ENCODE results near the gene TTI1. TPM values are rescaled to one million over a fixed set of nuclear protein-coding genes. Genes with fewer than 3 reads are reported as not detected.

Gene TTI1
- total RNA-seq, 1 experiment from 2014 or later, result 26.6 TPM

- intact Hi-C loops (cut with micrococcal nuclease; ENCODE audit: unreplicated experiment), result no loop called here
- no peak for ATAC-seq
Observed at GRCh38 chr20:37948956-37949355, 84.3 kb downstream of the TTI1 start.

GRCh38 chr20:37947943-37948342 lies 85.3 kb downstream of the TTI1 start:
- in situ Hi-C loops (cut with HindIII; ENCODE audit: low pct_unique_long_range_greater_than_20kb, low sequenced_read_pairs), result no loop called here
- Histone ChIP-seq H3K4me1 (ENCODE audit: control insufficient read depth, insufficient read depth, low read length) (peaks cover 7% of the 10 kb centered on the region), H3K4me3 (ENCODE audit: low read depth in 2 of 2, low read length in 2 of 2) (no peak overlapping the region), H3K27me3 (ENCODE audit: control insufficient read depth, insufficient read depth, low read length) (no peaks in the 10 kb centered on the region; the same call in 1 of the 2 replicates), H3K36me3 (ENCODE audit: control insufficient read depth, insufficient read depth, low read length) (no peaks in the 10 kb centered on the region), H3K27ac (ENCODE audit: low read length) (no peak overlapping the region), H3K9me3 (ENCODE audit: control insufficient read depth, insufficient read depth, low read depth, low read length) (no peaks in the 10 kb centered on the region)
- ATAC-seq (no peak), DNase-seq (ENCODE audit: low read depth, low spot score) (no peak)
- intact Hi-C loops (cut with micrococcal nuclease; ENCODE audit: unreplicated experiment), result no loop called here
- no peak for TF ChIP-seq CTCF (IDR thresholded peaks at IDR 0.05)
- TF ChIP-seq SIN3A (IDR thresholded peaks at IDR 0.05; ENCODE audit: borderline replicate concordance, insufficient read depth, low read depth, low read length), result no peak
- no peak for TF ChIP-seq REST (IDR thresholded peaks at IDR 0.05; ENCODE audit: insufficient read depth in 1 of 2, low read depth in 2 of 2, low read length in 1 of 2)
- no peak for TF ChIP-seq POLR2AphosphoS5 (IDR thresholded peaks at IDR 0.05; ENCODE audit: low read depth, low read length)
- no peak for TF ChIP-seq TCF7L2 (IDR thresholded peaks at IDR 0.05; ENCODE audit: low read depth, low read length)
- no TSS peak for BruUV-seq (replicated peaks)
- POLR2A ChIA-PET, result no interaction called here
- CTCF ChIA-PET, result no interaction called here

More at GRCh38 chr20:37948956-37949355, 84.3 kb downstream of the TTI1 start:
- DNase-seq (ENCODE audit: low read depth, low spot score), result no peak
- ChIA-PET CTCF (no interaction called here), POLR2A (no interaction called here)
- H3K36me3 ChIP-seq (ENCODE audit: control insufficient read depth, insufficient read depth, low read length), result no peaks in the 10 kb centered on the region
- H3K4me1 ChIP-seq (ENCODE audit: control insufficient read depth, insufficient read depth, low read length), result peaks cover 7% of the 10 kb centered on the region
- no peak for TF ChIP-seq SIN3A (IDR thresholded peaks at IDR 0.05; ENCODE audit: borderline replicate concordance, insufficient read depth, low read depth, low read length)
- TF ChIP-seq POLR2AphosphoS5 (IDR thresholded peaks at IDR 0.05; ENCODE audit: low read depth, low read length), result no peak
- no peak for TF ChIP-seq CTCF (IDR thresholded peaks at IDR 0.05)
- TF ChIP-seq TCF7L2 (IDR thresholded peaks at IDR 0.05; ENCODE audit: low read depth, low read length), result no peak
- no peak for TF ChIP-seq REST (IDR thresholded peaks at IDR 0.05; ENCODE audit: insufficient read depth in 1 of 2, low read depth in 2 of 2, low read length in 1 of 2)
- H3K4me3 ChIP-seq (ENCODE audit: low read depth in 2 of 2, low read length in 2 of 2), result no peak overlapping the region
- H3K27me3 ChIP-seq (ENCODE audit: control insufficient read depth, insufficient read depth, low read length), result no peaks in the 10 kb centered on the region; the same call in 1 of the 2 replicates
- in situ Hi-C loops (cut with HindIII; ENCODE audit: low pct_unique_long_range_greater_than_20kb, low sequenced_read_pairs), result no loop called here
- no peak overlapping the region for H3K27ac ChIP-seq (ENCODE audit: low read length)
- H3K9me3 ChIP-seq (ENCODE audit: control insufficient read depth, insufficient read depth, low read depth, low read length), result no peaks in the 10 kb centered on the region
- BruUV-seq (replicated peaks), result no TSS peak

All from Panc1 (cell line).